GM12873 (cell line): ENCODE measurements around the gene MAP3K14.

ENCODE experiments used
- CTCF ChIP-seq: IDR thresholded peaks from 2 replicates; pipeline ENCODE4 v1.5.1; 2012; ENCODE audit warnings: low read depth, mild to moderate bottlenecking, moderate library complexity, low read length, control low read depth; ENCODE audit not compliant: insufficient read depth; ENCODE audit errors: missing control alignments

Gene MAP3K14

DNA sequence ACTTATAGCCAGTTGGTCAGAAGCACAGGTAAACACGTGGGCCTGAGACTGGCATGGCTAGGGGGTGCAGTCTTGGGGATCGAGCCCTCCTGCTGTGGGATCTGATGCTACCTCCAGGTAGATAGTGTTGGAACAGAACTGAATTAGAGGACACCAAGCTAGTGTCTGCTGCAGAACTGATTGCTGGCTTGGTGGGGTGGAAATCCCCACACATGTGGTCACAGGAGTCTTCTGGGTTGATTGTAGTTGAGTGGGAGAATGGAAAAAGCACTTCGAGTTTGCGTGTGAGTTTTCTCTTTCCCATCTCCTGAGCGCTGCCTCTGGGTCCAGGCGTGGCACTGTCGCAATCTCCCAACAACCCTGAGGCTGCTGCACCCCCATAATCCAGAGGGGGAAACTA, 46.9 kb downstream of the MAP3K14 start:
- TF ChIP-seq CTCF: no peak

GRCh38 chr17:45267436-45268055, 49.3 kb downstream of the MAP3K14 start:
- no peak for TF ChIP-seq CTCF

- no peak for TF ChIP-seq CTCF
Observed at GRCh38 chr17:45266372-45266926, 50.4 kb downstream of the MAP3K14 start.

GRCh38 chr17:45265821-45266220, 51.0 kb downstream of the MAP3K14 start:
- no peak for TF ChIP-seq CTCF

- no peak for TF ChIP-seq CTCF
Observed at GRCh38 chr17:45264988-45265387, 51.8 kb downstream of the MAP3K14 start.

GRCh38 chr17:45264430-45264829, 52.4 kb downstream of the MAP3K14 start:
- no peak for TF ChIP-seq CTCF

GRCh38 chr17:45263477-45263860, 53.4 kb downstream of the MAP3K14 start:
- TF ChIP-seq CTCF: no peak
